Activated CD8-positive, alpha-beta memory T cell treated with anti-CD3 and anti-CD28 coated beads for 24 hours (primary cell): Measurements from ENCODE around the gene PAM.
"Not testable (repeated sequence)": the region's sequence is repeated elsewhere in the genome, so short reads cannot be mapped to it uniquely, and the experiment has no call there.

ENCODE experiments used
- DNase-seq: peaks from one replicate; pipeline ENCODE4 v3.0.0-alpha.2; 2020

Gene PAM

GRCh38 chr5:102754767-102755431 lies at the start of gene PAM:
PAM (plus strand) TSS chr5:102755305; CDS start chr5:102866196, 110,891 bp downstream.
- DNase-seq: peak; percentile 89

GRCh38 chr5:102711525-102712385 lies 43.4 kb upstream of the PAM start:
- no peak for DNase-seq

GRCh38 chr5:102713278-102713677 lies 41.8 kb upstream of the PAM start:
- no peak for DNase-seq

GRCh38 chr5:102713682-102714231 lies 41.3 kb upstream of the PAM start:
- no peak for DNase-seq

- no peak for DNase-seq
These were observed 39.9 kb upstream of the PAM start for GRCh38 chr5:102715082-102715807.

GRCh38 chr5:102716017-102716416 lies 39.1 kb upstream of the PAM start:
- DNase-seq: no peak

GRCh38 chr5:102718819-102719218 lies 36.3 kb upstream of the PAM start:
- DNase-seq: no peak

GRCh38 chr5:102719886-102720285 lies 35.2 kb upstream of the PAM start:
- DNase-seq: no peak

- no peak for DNase-seq
These were observed 34.1 kb upstream of the PAM start for GRCh38 chr5:102720969-102721368.

GRCh38 chr5:102722931-102723330 lies 32.2 kb upstream of the PAM start:
- DNase-seq: no peak

- DNase-seq: no peak
These were observed 23.4 kb upstream of the PAM start for GRCh38 chr5:102731693-102732092.

GRCh38 chr5:102733534-102733933 lies 21.6 kb upstream of the PAM start:
- DNase-seq: no peak

- no peak for DNase-seq
These were observed 17.9 kb upstream of the PAM start for GRCh38 chr5:102737161-102737560.

- no peak for DNase-seq
These were observed 17.2 kb upstream of the PAM start for GRCh38 chr5:102737805-102738469.

GRCh38 chr5:102740515-102740914 lies 14.6 kb upstream of the PAM start:
- no peak for DNase-seq

- no peak for DNase-seq
These were observed 12.9 kb upstream of the PAM start for GRCh38 chr5:102742215-102742614.

- DNase-seq: no peak
These were observed 11.2 kb upstream of the PAM start for GRCh38 chr5:102743900-102744299.

GRCh38 chr5:102747386-102748166 lies 7.5 kb upstream of the PAM start:
- DNase-seq: no peak

- DNase-seq: no peak
These were observed 5.6 kb upstream of the PAM start for GRCh38 chr5:102749416-102750030.

GRCh38 chr5:102750151-102750834 lies 4.8 kb upstream of the PAM start:
- no peak for DNase-seq

GRCh38 chr5:102751903-102752376 lies 3.2 kb upstream of the PAM start:
- not testable (repeated sequence) for DNase-seq
